Measurements from ENCODE around the gene ZNHIT3. TPM values are rescaled to one million over a fixed set of nuclear protein-coding genes. Genes with fewer than 3 reads are reported as not detected.

ZNHIT3 gene
- polyA plus RNA-seq, 1 experiment, result 74.0 TPM

DNA sequence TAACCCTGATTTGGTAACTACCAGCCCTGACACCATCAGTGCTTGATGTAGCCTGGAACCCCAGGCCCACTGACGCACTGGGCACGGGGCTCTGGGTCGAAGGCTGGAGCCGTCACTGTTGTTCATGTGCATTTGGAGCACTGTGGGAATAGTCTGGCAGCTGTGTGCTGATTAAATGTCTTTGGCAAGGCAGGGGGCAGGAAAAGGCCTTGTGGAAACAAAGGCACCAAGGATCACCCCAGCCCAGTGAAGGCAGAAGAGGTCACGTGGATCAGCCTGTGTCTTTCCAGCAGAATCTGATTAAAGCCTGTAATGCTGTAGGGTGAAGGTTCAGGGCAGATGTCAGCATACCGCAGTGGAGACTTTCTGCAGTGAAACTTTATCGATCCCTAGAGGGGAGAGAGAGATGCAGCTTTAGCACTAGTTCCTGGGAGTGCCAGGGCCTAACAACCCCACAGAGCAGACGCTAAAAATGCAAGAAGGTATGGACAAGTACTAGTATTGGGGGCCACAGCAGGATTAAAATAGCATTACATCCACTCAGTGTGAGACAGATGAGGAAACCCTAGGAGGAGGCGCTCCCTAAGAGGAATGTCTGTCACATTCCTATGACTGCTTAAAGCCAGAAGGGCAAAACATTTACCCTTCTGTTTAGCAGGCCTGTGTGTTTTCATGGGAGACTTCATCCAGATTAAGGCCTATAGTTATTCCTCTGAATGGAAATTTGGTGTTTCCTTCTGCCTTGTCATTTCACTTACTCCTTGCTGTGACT lies 9.7 kb downstream of the ZNHIT3 start:
- no peak for DNase-seq (ENCODE audit: low read depth, low spot score)
- ChIA-PET POLR2A (no interaction called here), CTCF (interaction anchor here (2.4 kb wide), 1 partner anchor 13 kb away, joined by 13 read pairs; no protein-coding TSS in a partner anchor)
- TF ChIP-seq, protein P1, sequence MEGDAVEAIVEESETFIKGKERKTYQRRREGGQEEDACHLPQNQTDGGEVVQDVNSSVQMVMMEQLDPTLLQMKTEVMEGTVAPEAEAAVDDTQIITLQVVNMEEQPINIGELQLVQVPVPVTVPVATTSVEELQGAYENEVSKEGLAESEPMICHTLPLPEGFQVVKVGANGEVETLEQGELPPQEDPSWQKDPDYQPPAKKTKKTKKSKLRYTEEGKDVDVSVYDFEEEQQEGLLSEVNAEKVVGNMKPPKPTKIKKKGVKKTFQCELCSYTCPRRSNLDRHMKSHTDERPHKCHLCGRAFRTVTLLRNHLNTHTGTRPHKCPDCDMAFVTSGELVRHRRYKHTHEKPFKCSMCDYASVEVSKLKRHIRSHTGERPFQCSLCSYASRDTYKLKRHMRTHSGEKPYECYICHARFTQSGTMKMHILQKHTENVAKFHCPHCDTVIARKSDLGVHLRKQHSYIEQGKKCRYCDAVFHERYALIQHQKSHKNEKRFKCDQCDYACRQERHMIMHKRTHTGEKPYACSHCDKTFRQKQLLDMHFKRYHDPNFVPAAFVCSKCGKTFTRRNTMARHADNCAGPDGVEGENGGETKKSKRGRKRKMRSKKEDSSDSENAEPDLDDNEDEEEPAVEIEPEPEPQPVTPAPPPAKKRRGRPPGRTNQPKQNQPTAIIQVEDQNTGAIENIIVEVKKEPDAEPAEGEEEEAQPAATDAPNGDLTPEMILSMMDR (IDR thresholded peaks at IDR 0.05; ENCODE audit: low read depth, low read length), result no peak
- H3K27ac ChIP-seq (ENCODE audit: low read depth, low read length), result no peak overlapping the region
- no peaks in the 10 kb centered on the region for H3K9me3 ChIP-seq (ENCODE audit: control insufficient read depth, insufficient read depth, low read length)
- H3K4me3 ChIP-seq (ENCODE audit: low read depth, low read length), result no peak overlapping the region
- H3K27me3 ChIP-seq (ENCODE audit: control insufficient read depth, insufficient read depth, low read length), result no peaks in the 10 kb centered on the region

DNA sequence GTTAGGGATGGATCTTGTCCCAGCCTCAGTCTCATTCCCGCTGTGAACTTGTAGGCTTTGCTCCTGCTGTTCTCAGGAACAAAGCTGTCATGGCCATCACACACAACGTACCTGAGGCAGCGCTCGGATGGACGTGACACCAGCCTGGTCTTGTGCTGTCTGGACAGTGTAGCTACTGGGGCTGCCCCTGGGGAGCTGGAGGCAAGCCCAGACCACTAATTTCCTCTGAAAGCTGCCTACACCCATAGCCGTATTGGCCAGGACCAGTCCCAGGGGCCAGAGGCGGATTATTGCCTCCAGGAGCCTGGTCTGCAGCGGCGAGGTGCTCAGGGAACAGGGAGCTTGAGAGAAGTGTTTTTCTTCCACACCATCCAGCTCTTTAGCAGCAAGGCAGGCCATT lies 11.7 kb downstream of the ZNHIT3 start:
- H3K27ac ChIP-seq (ENCODE audit: low read depth, low read length), result no peak overlapping the region
- POLR2A ChIA-PET, result no interaction called here
- H3K9me3 ChIP-seq (ENCODE audit: control insufficient read depth, insufficient read depth, low read length), result no peaks in the 10 kb centered on the region
- no peaks in the 10 kb centered on the region for H3K27me3 ChIP-seq (ENCODE audit: control insufficient read depth, insufficient read depth, low read length)
- CTCF ChIA-PET, result no interaction called here
- DNase-seq (ENCODE audit: low read depth, low spot score), result no peak
- H3K4me3 ChIP-seq (ENCODE audit: low read depth, low read length), result no peak overlapping the region
- TF ChIP-seq, protein P1 (IDR thresholded peaks at IDR 0.05; ENCODE audit: low read depth, low read length), result no peak

DNA sequence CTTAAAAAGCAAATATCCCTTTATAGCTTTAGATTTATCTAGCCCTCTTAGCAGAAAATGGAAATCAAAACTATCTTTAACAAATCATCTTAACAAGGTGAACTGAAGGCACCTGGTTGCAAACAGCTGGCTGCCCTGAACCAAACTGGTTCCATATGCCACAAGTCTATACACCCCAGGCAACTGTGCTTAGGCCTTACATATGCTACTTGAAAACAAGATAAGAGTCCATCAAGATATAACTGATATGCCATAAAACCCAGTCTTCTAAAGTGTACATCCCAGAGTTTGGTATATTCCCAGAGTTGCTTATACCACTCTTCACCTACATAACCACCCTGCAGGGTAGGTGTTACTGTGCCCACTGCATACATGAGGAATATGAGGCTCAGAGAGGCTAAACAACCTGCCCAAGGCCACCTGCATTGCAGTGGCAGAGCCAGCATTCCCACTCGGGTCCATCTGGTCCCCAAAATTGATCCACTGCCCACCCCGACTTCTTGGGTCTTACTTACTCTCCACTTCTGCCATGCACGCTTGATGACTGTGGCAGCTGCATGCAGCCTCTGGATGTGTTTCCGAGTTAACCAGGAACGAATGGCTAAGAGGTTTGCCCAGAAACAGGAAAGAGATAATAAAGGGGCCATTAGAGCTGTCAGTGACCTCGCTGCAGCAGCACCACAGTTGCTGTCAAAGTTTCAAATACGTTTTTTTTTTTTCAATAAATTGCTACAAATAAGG lies 12.2 kb downstream of the ZNHIT3 start:
- no peak for DNase-seq (ENCODE audit: low read depth, low spot score)
- CTCF ChIA-PET, result interaction anchor here (1.0 kb wide), 1 partner anchor 15 kb away, joined by 4 read pairs; no protein-coding TSS in a partner anchor
- Histone ChIP-seq H3K4me3 (ENCODE audit: low read depth, low read length) (no peak overlapping the region), H3K27ac (ENCODE audit: low read depth, low read length) (no peak overlapping the region), H3K9me3 (ENCODE audit: control insufficient read depth, insufficient read depth, low read length) (no peaks in the 10 kb centered on the region), H3K27me3 (ENCODE audit: control insufficient read depth, insufficient read depth, low read length) (no peaks in the 10 kb centered on the region)
- POLR2A ChIA-PET, result no interaction called here
- TF ChIP-seq, protein P1 (IDR thresholded peaks at IDR 0.05; ENCODE audit: low read depth, low read length), result no peak

DNA sequence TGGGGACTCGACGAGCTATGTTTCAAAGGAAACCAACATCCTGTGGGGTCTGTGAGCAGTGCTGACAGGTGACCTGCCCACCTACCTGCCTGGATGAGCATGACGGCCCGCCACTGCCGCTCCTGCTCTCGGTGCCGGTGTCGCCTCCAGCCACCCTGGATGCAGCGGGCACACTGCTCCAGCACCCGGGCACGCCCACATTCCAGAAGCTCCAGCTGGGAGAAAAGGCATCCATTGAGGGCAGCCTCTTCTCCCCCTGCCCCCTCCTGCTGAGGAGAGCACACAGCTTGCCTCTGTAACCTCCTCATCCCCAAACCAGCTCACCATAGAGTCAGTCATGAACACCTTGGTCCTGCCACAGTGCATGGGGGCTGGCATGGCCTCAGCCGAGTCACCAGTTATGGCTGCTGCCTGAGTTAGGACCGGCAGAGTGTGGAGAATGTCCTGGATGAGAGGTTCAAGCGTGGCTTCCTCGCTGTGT lies 14.3 kb downstream of the ZNHIT3 start:
- Histone ChIP-seq H3K4me3 (ENCODE audit: low read depth, low read length) (no peak overlapping the region), H3K27me3 (ENCODE audit: control insufficient read depth, insufficient read depth, low read length) (no peaks in the 10 kb centered on the region), H3K27ac (ENCODE audit: low read depth, low read length) (no peak overlapping the region), H3K9me3 (ENCODE audit: control insufficient read depth, insufficient read depth, low read length) (no peaks in the 10 kb centered on the region)
- ChIA-PET POLR2A (no interaction called here), CTCF (no interaction called here)
- no peak for DNase-seq (ENCODE audit: low read depth, low spot score)
- TF ChIP-seq, protein P1 (IDR thresholded peaks at IDR 0.05; ENCODE audit: low read depth, low read length), result no peak

DNA sequence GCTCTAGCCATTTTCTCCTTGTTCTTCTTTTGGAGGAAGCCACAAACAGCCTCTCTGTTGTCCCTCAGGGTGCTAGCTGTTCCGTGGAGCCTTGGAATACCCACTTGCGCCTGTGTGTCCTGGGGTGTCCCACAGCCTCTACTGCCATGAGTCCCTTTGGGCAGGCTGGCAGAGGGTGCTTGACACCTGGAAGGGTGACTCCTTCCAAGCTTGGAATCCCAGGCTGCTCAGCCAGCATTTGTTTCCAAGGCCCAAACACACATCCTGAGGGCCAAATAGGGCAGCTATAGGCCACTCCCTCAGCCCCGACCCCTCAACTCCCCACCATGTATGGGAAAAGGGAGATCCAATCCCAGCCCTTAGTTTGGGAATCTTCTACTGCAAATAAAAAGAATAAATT lies 14.9 kb downstream of the ZNHIT3 start:
- CTCF ChIA-PET, result no interaction called here
- H3K4me3 ChIP-seq (ENCODE audit: low read depth, low read length), result no peak overlapping the region
- TF ChIP-seq, protein P1 (IDR thresholded peaks at IDR 0.05; ENCODE audit: low read depth, low read length), result no peak
- POLR2A ChIA-PET, result no interaction called here
- no peaks in the 10 kb centered on the region for H3K9me3 ChIP-seq (ENCODE audit: control insufficient read depth, insufficient read depth, low read length)
- no peaks in the 10 kb centered on the region for H3K27me3 ChIP-seq (ENCODE audit: control insufficient read depth, insufficient read depth, low read length)
- no peak overlapping the region for H3K27ac ChIP-seq (ENCODE audit: low read depth, low read length)
- no peak for DNase-seq (ENCODE audit: low read depth, low spot score)

All from AG04450 (cell line).